ENCODE results near the gene PXT1. TPM values are rescaled to one million over a fixed set of nuclear protein-coding genes. Genes with fewer than 3 reads are reported as not detected.
"Not testable (repeated sequence)": the region's sequence is repeated elsewhere in the genome, so short reads cannot be mapped to it uniquely, and the experiment has no call there.

PXT1 gene
- under 1 TPM; 0.22 to 0.37 TPM for total RNA-seq

GRCh38 chr6:36442671-36443470 lies at the start of gene PXT1, which contains the start of gene KCTD20:
TSS of gene PXT1 (minus strand) at chr6:36442854. CDS start at chr6:36426082, 16,772 bp downstream.
TSS of gene KCTD20 (plus strand) at chr6:36443000. CDS start at chr6:36470098, 27,098 bp downstream.
- ATAC-seq (ENCODE audit: low read depth): peak; percentile 87
- Mint-ChIP-seq H3K36me3 (peaks cover 11% of the 10 kb centered on the region), H3K9me3 (no peaks in the 10 kb centered on the region), H3K4me3 (peak within 1 kb of the TSS; percentile 97), H3K4me1 (peaks cover 28% of the 10 kb centered on the region), H3K27ac (peak within 1 kb of the TSS; percentile 96), H3K27me3 (no peaks in the 10 kb centered on the region)
- DNase-seq: peak; percentile 92
- POLR2A ChIA-PET: interaction anchor here (0.6 to 2.1 kb wide), 11 partner anchors 10 to 172 kb away, joined by 3 to 9 read pairs (median 4); partner anchors contain the start of gene ETV7

- no peak for DNase-seq
- H3K27ac Mint-ChIP-seq: peak overlapping the region; percentile 21
- no peak overlapping the region for H3K4me3 Mint-ChIP-seq
- peaks cover 50% of the 10 kb centered on the region for H3K36me3 Mint-ChIP-seq
- POLR2A ChIA-PET: no interaction called here
- ATAC-seq (ENCODE audit: low read depth): no peak
- peaks cover 7% of the 10 kb centered on the region for H3K4me1 Mint-ChIP-seq
- no peaks in the 10 kb centered on the region for H3K9me3 Mint-ChIP-seq
- H3K27me3 Mint-ChIP-seq: no peaks in the 10 kb centered on the region
Observed at GRCh38 chr6:36492092-36492491, 49.4 kb upstream of the PXT1 start.

- H3K36me3 Mint-ChIP-seq: peaks cover 48% of the 10 kb centered on the region
- DNase-seq: no peak
- no peaks in the 10 kb centered on the region for H3K9me3 Mint-ChIP-seq
- H3K4me3 Mint-ChIP-seq: no peak overlapping the region
- H3K4me1 Mint-ChIP-seq: peaks cover 9% of the 10 kb centered on the region
- H3K27me3 Mint-ChIP-seq: no peaks in the 10 kb centered on the region
- H3K27ac Mint-ChIP-seq: peak overlapping the region; percentile 21
- POLR2A ChIA-PET: interaction anchor here (0.9 kb wide), 1 partner anchor 19 kb away, joined by 3 read pairs; no protein-coding TSS in a partner anchor
- ATAC-seq (ENCODE audit: low read depth): no peak
Observed at GRCh38 chr6:36491378-36491965, 48.8 kb upstream of the PXT1 start.

GRCh38 chr6:36489426-36489825 lies 46.8 kb upstream of the PXT1 start:
- peaks cover 39% of the 10 kb centered on the region for H3K36me3 Mint-ChIP-seq
- DNase-seq (no peak), ATAC-seq (ENCODE audit: low read depth) (no peak)
- no peaks in the 10 kb centered on the region for H3K9me3 Mint-ChIP-seq
- H3K4me1 Mint-ChIP-seq: peaks cover 9% of the 10 kb centered on the region
- H3K4me3 Mint-ChIP-seq: no peak overlapping the region
- no peaks in the 10 kb centered on the region for H3K27me3 Mint-ChIP-seq
- POLR2A ChIA-PET: no interaction called here
- no peak overlapping the region for H3K27ac Mint-ChIP-seq

GRCh38 chr6:36488221-36488620 lies 45.6 kb upstream of the PXT1 start:
- ATAC-seq (ENCODE audit: low read depth) (no peak), DNase-seq (no peak)
- no peak overlapping the region for H3K27ac Mint-ChIP-seq
- POLR2A ChIA-PET: interaction anchor here (0.5 kb wide), 1 partner anchor 653 kb away, joined by 6 read pairs; no protein-coding TSS in a partner anchor
- peaks cover 3% of the 10 kb centered on the region for H3K4me1 Mint-ChIP-seq
- peaks cover 39% of the 10 kb centered on the region for H3K36me3 Mint-ChIP-seq
- no peak overlapping the region for H3K4me3 Mint-ChIP-seq
- H3K9me3 Mint-ChIP-seq: no peaks in the 10 kb centered on the region
- no peaks in the 10 kb centered on the region for H3K27me3 Mint-ChIP-seq

GRCh38 chr6:36487698-36488097 lies 45.0 kb upstream of the PXT1 start:
- no peak for ATAC-seq (ENCODE audit: low read depth)
- H3K27ac Mint-ChIP-seq: no peak overlapping the region
- POLR2A ChIA-PET: no interaction called here

GRCh38 chr6:36484736-36485135 lies 42.1 kb upstream of the PXT1 start:
- no peak for DNase-seq
- H3K36me3 Mint-ChIP-seq: peaks cover 38% of the 10 kb centered on the region
- H3K9me3 Mint-ChIP-seq: no peaks in the 10 kb centered on the region
- ATAC-seq (ENCODE audit: low read depth): no peak
- H3K4me1 Mint-ChIP-seq: peaks cover 2% of the 10 kb centered on the region
- no peak overlapping the region for H3K4me3 Mint-ChIP-seq
- H3K27me3 Mint-ChIP-seq: no peaks in the 10 kb centered on the region
- POLR2A ChIA-PET: interaction anchor here (0.6 kb wide), 1 partner anchor 30 kb away, joined by 4 read pairs; no protein-coding TSS in a partner anchor
- no peak overlapping the region for H3K27ac Mint-ChIP-seq

More at GRCh38 chr6:36487698-36488097, 45.0 kb upstream of the PXT1 start:
- H3K4me1 Mint-ChIP-seq: peaks cover 2% of the 10 kb centered on the region
- no peaks in the 10 kb centered on the region for H3K9me3 Mint-ChIP-seq
- peaks cover 39% of the 10 kb centered on the region for H3K36me3 Mint-ChIP-seq
- H3K27me3 Mint-ChIP-seq: no peaks in the 10 kb centered on the region
- no peak for DNase-seq
- H3K4me3 Mint-ChIP-seq: no peak overlapping the region

GRCh38 chr6:36483326-36483725 lies 40.7 kb upstream of the PXT1 start:
- H3K4me3 Mint-ChIP-seq; H3K4me1 Mint-ChIP-seq; H3K9me3 Mint-ChIP-seq; ATAC-seq (ENCODE audit: low read depth); POLR2A ChIA-PET; DNase-seq; H3K27ac Mint-ChIP-seq; H3K27me3 Mint-ChIP-seq: not testable (repeated sequence)
- H3K36me3 Mint-ChIP-seq: peaks cover 40% of the 10 kb centered on the region

GRCh38 chr6:36479256-36479655 lies 36.6 kb upstream of the PXT1 start:
- Mint-ChIP-seq H3K4me3 (no peak overlapping the region), H3K4me1 (peaks cover 5% of the 10 kb centered on the region), H3K36me3 (peaks cover 31% of the 10 kb centered on the region), H3K27me3 (no peaks in the 10 kb centered on the region), H3K27ac (no peak overlapping the region), H3K9me3 (no peaks in the 10 kb centered on the region)
- POLR2A ChIA-PET: interaction anchor here (0.7 to 1.1 kb wide), 2 partner anchors 14 to 930 kb away, joined by 3 to 4 read pairs; no protein-coding TSS in a partner anchor
- DNase-seq (no peak), ATAC-seq (ENCODE audit: low read depth) (no peak)

- Mint-ChIP-seq H3K36me3 (peaks cover 26% of the 10 kb centered on the region), H3K4me1 (peaks cover 5% of the 10 kb centered on the region), H3K27ac (no peak overlapping the region), H3K9me3 (no peaks in the 10 kb centered on the region), H3K4me3 (no peak overlapping the region), H3K27me3 (no peaks in the 10 kb centered on the region)
- ATAC-seq (ENCODE audit: low read depth): no peak
- DNase-seq: no peak
- POLR2A ChIA-PET: interaction anchor here (1.1 kb wide), 1 partner anchor 15 kb away, joined by 4 read pairs; no protein-coding TSS in a partner anchor
Observed at GRCh38 chr6:36478051-36478526, 35.4 kb upstream of the PXT1 start.

- Mint-ChIP-seq H3K36me3 (peaks cover 15% of the 10 kb centered on the region), H3K4me1 (no peaks in the 10 kb centered on the region), H3K4me3 (no peak overlapping the region), H3K27ac (no peak overlapping the region), H3K9me3 (no peaks in the 10 kb centered on the region), H3K27me3 (no peaks in the 10 kb centered on the region)
- no peak for ATAC-seq (ENCODE audit: low read depth)
- POLR2A ChIA-PET: no interaction called here
- DNase-seq: no peak
Observed at GRCh38 chr6:36469946-36470345, 27.3 kb upstream of the PXT1 start.

- no peak overlapping the region for H3K4me3 Mint-ChIP-seq
- no peaks in the 10 kb centered on the region for H3K27me3 Mint-ChIP-seq
- H3K4me1 Mint-ChIP-seq: no peaks in the 10 kb centered on the region
- H3K36me3 Mint-ChIP-seq: peaks cover 17% of the 10 kb centered on the region
- ATAC-seq (ENCODE audit: low read depth) (no peak), DNase-seq (no peak)
- no peaks in the 10 kb centered on the region for H3K9me3 Mint-ChIP-seq
- POLR2A ChIA-PET: no interaction called here
- H3K27ac Mint-ChIP-seq: no peak overlapping the region
Observed at GRCh38 chr6:36469148-36469661, 26.6 kb upstream of the PXT1 start.

GRCh38 chr6:36467625-36468024 lies 25.0 kb upstream of the PXT1 start:
- H3K4me1 Mint-ChIP-seq: no peaks in the 10 kb centered on the region
- peaks cover 24% of the 10 kb centered on the region for H3K36me3 Mint-ChIP-seq
- DNase-seq: no peak
- H3K27ac Mint-ChIP-seq: no peak overlapping the region
- ATAC-seq (ENCODE audit: low read depth): no peak
- no peaks in the 10 kb centered on the region for H3K9me3 Mint-ChIP-seq
- no peaks in the 10 kb centered on the region for H3K27me3 Mint-ChIP-seq
- POLR2A ChIA-PET: no interaction called here
- H3K4me3 Mint-ChIP-seq: no peak overlapping the region
